Smooth muscle cell (in vitro differentiated cells): ENCODE data around the gene CRYAB. TPM values are rescaled to one million over a fixed set of nuclear protein-coding genes. Genes with fewer than 3 reads are reported as not detected.
"Not testable (repeated sequence)": the region's sequence is repeated elsewhere in the genome, so short reads cannot be mapped to it uniquely, and the experiment has no call there.

Source experiments
- DNase-seq: peaks from one replicate; lab custom pipeline; 2025; ENCODE audit not compliant: unreplicated experiment; lab: John Stamatoyannopoulos, UW
- H2AFZ ChIP-seq: fragments of 200-600 bp; sonication (generic); 2 replicates; pipeline ENCODE4 v1.6.0; 2016; ENCODE audit warnings: antibody characterized with exemption, low read depth, mild to moderate bottlenecking
- H3F3A ChIP-seq: fragments of 200-600 bp; sonication (generic); 2 replicates; pipeline ENCODE4 v1.6.0; 2017; ENCODE audit warnings: antibody characterized with exemption, low read depth
- H3K27ac ChIP-seq: fragments of 200-600 bp; sonication (generic); 2 replicates; pipeline ENCODE4 v1.5.1; 2016; ENCODE audit warnings: low read depth, mild to moderate bottlenecking
- H3K27me3 ChIP-seq: fragments of 200-600 bp; sonication (generic); 2 replicates; pipeline ENCODE4 v1.6.1; 2016; ENCODE audit warnings: low read depth, mild to moderate bottlenecking
- H3K36me3 ChIP-seq: fragments of 200-600 bp; sonication (generic); 2 replicates; pipeline ENCODE4 v1.5.1; 2016; ENCODE audit warnings: low read depth
- H3K4me1 ChIP-seq: fragments of 200-600 bp; sonication (generic); 2 replicates; pipeline ENCODE4 v1.5.1; 2016; ENCODE audit warnings: low read depth
- H3K4me2 ChIP-seq: fragments of 200-600 bp; sonication (generic); 2 replicates; pipeline ENCODE4 v1.6.0; 2016; ENCODE audit warnings: mild to moderate bottlenecking
- H3K4me3 ChIP-seq: fragments of 200-600 bp; sonication (generic); 2 replicates; pipeline ENCODE4 v1.5.1; 2016; ENCODE audit warnings: mild to moderate bottlenecking
- H3K79me2 ChIP-seq: fragments of 200-600 bp; sonication (generic); 2 replicates; pipeline ENCODE4 v1.6.0; 2016; ENCODE audit warnings: low read depth, mild to moderate bottlenecking
- H3K9ac ChIP-seq: fragments of 200-600 bp; sonication (generic); 2 replicates; pipeline ENCODE4 v1.6.0; 2016; ENCODE audit warnings: low read depth
- H3K9me3 ChIP-seq: fragments of 200-600 bp; sonication (generic); replicated peaks from 2 replicates; pipeline ENCODE4 v1.5.1; 2016; ENCODE audit warnings: low read depth
- H4K20me1 ChIP-seq: fragments of 200-600 bp; sonication (generic); 2 replicates; pipeline ENCODE4 v1.6.0; 2016; ENCODE audit warnings: low read depth
- WGBS: methylation state at CpG from one replicate; pipeline ENCODE4 v1.1.7; 2016; ENCODE audit warnings: low lambda C conversion rate; 5-methylcytosine and 5-hydroxymethylcytosine counted together
- polyA plus RNA-seq: library from polyadenylated mRNA; unstranded; fragments of >200 nt; fragmentation: Nextera tagmentation; extraction: Ambion mirVana; gene quantifications from 2 replicates; pipeline ENCODE4 v1.2.1, GENCODE V29; 2016
- total RNA-seq: library from RNA; depleted of rRNA; stranded (reverse); fragments of >200 nt; gene quantifications from 2 replicates; pipeline ENCODE4 v1.2.3, GENCODE V29; 2014
- TF ChIP-seq, protein P1 (sequence below): fragments of 200-600 bp; sonication (generic); IDR thresholded peaks from 2 replicates; pipeline ENCODE4 v1.5.1; 2017; ENCODE audit warnings: borderline replicate concordance, mild to moderate bottlenecking, antibody characterized with exemption; ENCODE audit not compliant: insufficient read depth, poor library complexity, severe bottlenecking

CRYAB gene
- total and polyA plus RNA-seq, 2 experiments from 2014 or later, result 47.4 to 97.4 TPM

DNA sequence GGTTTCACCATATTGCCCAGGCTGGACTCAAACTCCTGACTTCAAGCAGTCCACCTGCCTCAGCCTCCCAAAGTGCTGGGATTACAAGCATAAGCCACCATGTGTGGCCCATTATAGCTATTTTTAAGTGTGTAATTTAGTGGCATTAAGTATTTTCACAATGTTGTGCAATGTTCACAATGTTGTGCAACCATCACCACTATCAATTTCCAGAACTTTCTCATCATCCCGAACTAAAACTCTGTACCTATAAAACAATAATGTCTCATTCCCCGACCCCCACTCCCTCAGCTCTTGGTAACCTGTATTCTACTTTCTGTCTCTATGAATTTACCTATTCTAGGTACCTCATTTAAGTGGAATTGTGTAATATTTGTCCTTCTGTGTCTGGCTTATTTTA lies 24.7 kb downstream of the CRYAB start:
- Histone ChIP-seq H3K27me3 (no peaks in the 10 kb centered on the region), H3K79me2 (no peaks in the 10 kb centered on the region), H2AFZ (no peak overlapping the region), H3K27ac (no peak overlapping the region), H3K4me3 (no peak overlapping the region), H3K4me1 (no peaks in the 10 kb centered on the region), H4K20me1 (no peaks in the 10 kb centered on the region), H3K9me3 (no peaks in the 10 kb centered on the region), H3K4me2 (no peak overlapping the region), H3K9ac (no peak overlapping the region), H3F3A (no peaks in the 10 kb centered on the region), H3K36me3 (no peaks in the 10 kb centered on the region)
- TF ChIP-seq, protein P1, sequence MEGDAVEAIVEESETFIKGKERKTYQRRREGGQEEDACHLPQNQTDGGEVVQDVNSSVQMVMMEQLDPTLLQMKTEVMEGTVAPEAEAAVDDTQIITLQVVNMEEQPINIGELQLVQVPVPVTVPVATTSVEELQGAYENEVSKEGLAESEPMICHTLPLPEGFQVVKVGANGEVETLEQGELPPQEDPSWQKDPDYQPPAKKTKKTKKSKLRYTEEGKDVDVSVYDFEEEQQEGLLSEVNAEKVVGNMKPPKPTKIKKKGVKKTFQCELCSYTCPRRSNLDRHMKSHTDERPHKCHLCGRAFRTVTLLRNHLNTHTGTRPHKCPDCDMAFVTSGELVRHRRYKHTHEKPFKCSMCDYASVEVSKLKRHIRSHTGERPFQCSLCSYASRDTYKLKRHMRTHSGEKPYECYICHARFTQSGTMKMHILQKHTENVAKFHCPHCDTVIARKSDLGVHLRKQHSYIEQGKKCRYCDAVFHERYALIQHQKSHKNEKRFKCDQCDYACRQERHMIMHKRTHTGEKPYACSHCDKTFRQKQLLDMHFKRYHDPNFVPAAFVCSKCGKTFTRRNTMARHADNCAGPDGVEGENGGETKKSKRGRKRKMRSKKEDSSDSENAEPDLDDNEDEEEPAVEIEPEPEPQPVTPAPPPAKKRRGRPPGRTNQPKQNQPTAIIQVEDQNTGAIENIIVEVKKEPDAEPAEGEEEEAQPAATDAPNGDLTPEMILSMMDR, result no peak
- DNase-seq, result no peak
- WGBS, result 85% methylated on average over 2 of the region's 2 CpGs

DNA sequence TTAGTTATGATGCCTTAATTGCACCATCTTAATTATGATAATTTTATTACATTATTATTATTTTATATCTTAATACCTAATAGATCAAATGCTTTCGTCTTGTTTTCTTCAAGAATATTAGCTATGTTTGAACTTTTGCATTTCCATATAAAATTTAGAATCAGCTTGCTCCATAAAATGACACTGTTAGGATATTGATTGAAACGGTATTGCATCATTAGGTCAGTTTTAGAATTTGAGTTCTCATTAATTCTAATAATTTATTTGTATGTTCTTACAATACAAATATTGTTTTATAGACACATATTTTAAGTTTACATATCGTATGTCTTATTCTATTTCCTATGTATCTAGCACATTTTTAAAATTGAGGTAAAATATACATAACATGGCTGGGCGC lies 25.5 kb downstream of the CRYAB start:
- no peaks in the 10 kb centered on the region for H4K20me1 ChIP-seq
- no peak overlapping the region for H3K4me3 ChIP-seq
- H2AFZ ChIP-seq, result no peak overlapping the region
- no peaks in the 10 kb centered on the region for H3F3A ChIP-seq
- no peak overlapping the region for H3K4me2 ChIP-seq
- TF ChIP-seq, protein P1, result no peak
- no peaks in the 10 kb centered on the region for H3K27me3 ChIP-seq
- H3K27ac ChIP-seq, result no peak overlapping the region
- H3K4me1 ChIP-seq, result no peaks in the 10 kb centered on the region
- DNase-seq, result no peak
- H3K9ac ChIP-seq, result no peak overlapping the region
- no peaks in the 10 kb centered on the region for H3K9me3 ChIP-seq
- 95% methylated on average over 4 of the region's 4 CpGs for WGBS
- H3K79me2 ChIP-seq, result no peaks in the 10 kb centered on the region
- H3K36me3 ChIP-seq, result no peaks in the 10 kb centered on the region

DNA sequence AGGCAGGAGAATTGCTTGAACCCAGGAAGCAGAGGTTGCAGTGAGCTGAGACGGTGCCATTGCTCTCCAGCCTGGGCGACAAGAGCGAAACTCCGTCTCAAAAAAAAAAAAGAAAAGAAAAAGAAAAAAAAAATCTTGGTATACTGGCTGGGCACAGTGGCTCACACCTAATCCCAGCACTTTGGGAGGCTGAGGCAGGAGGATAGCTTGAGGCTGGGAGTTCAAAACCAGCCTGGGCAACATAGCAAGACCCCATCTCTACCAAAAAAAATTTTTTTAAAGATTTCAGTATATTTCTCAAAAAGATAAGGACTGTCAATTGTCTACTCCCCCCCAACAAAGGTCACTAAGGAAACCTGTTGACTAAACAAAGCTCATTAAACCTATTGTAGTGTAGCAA lies 26.5 kb downstream of the CRYAB start:
- H3K9me3 ChIP-seq, H3K4me3 ChIP-seq, H3K27me3 ChIP-seq, H3K4me1 ChIP-seq, H2AFZ ChIP-seq, H4K20me1 ChIP-seq, H3K36me3 ChIP-seq, H3K4me2 ChIP-seq, H3K9ac ChIP-seq, H3F3A ChIP-seq, H3K27ac ChIP-seq, H3K79me2 ChIP-seq, DNase-seq: not testable (repeated sequence)
- WGBS, result 70% methylated on average over 4 of the region's 4 CpGs

DNA sequence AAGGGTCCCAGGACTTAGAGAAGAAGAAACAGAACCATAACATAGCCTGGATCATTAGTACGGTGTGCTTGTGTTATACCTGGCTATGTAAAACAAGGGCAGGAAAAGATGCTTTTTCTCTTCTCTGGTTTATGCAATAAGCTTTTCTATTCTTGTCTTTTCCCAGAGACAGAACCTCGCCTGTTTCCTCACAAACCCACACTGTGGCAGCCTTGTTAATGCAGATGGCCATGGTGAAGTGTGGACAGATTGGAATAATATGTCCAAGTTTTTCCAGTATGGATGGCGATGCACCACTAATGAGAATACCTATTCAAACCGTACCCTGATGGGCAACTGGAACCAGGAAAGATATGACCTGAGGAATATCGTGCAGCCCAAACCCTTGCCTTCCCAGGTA lies 29.4 kb downstream of the CRYAB start:
- no peaks in the 10 kb centered on the region for H3K79me2 ChIP-seq
- TF ChIP-seq, protein P1, result no peak
- no peaks in the 10 kb centered on the region for H3K9me3 ChIP-seq
- H4K20me1 ChIP-seq, result no peaks in the 10 kb centered on the region
- H3K27ac ChIP-seq, result no peak overlapping the region
- no peaks in the 10 kb centered on the region for H3K27me3 ChIP-seq
- H3K9ac ChIP-seq, result no peak overlapping the region
- no peaks in the 10 kb centered on the region for H3F3A ChIP-seq
- no peak overlapping the region for H2AFZ ChIP-seq
- peaks cover 8% of the 10 kb centered on the region for H3K4me1 ChIP-seq
- H3K4me2 ChIP-seq, result no peak overlapping the region
- H3K4me3 ChIP-seq, result no peak overlapping the region
- no peak for DNase-seq
- H3K36me3 ChIP-seq, result no peaks in the 10 kb centered on the region
- WGBS, result 86% methylated on average over 5 of the region's 5 CpGs
